Stimulated activated CD4-positive, alpha-beta T cell treated with anti-CD3 and anti-CD28 coated beads, Interleukin-2, amount 100 ng/mL, for 4 hours (primary cell): ENCODE measurements around the gene HEG1.

Source experiments
- DNase-seq: peaks from one replicate; pipeline ENCODE4 v3.0.0-alpha.2; 2020; ENCODE audit warnings: low read depth

Gene HEG1

GRCh38 chr3:124952282-124952855, 103.4 kb downstream of the HEG1 start:
- no peak for DNase-seq

- no peak for DNase-seq
Measured at GRCh38 chr3:124951511-124952281, 104.1 kb downstream of the HEG1 start.

GRCh38 chr3:124950026-124950425, 105.8 kb downstream of the HEG1 start:
- DNase-seq, result no peak

- no peak for DNase-seq
Measured at GRCh38 chr3:124942613-124943012, 113.2 kb downstream of the HEG1 start.

GRCh38 chr3:124941771-124942170, 114.0 kb downstream of the HEG1 start:
- DNase-seq, result no peak

- no peak for DNase-seq
Measured at GRCh38 chr3:124939661-124940060, 116.1 kb downstream of the HEG1 start.

GRCh38 chr3:124938896-124939295, 116.9 kb downstream of the HEG1 start:
- no peak for DNase-seq

- DNase-seq, result no peak
Measured at GRCh38 chr3:124937049-124937448, 118.7 kb downstream of the HEG1 start.

- no peak for DNase-seq
Measured at GRCh38 chr3:124935794-124936542, 119.8 kb downstream of the HEG1 start.

GRCh38 chr3:124935264-124935663, 120.5 kb downstream of the HEG1 start:
- no peak for DNase-seq

GRCh38 chr3:124934577-124934976, 121.2 kb downstream of the HEG1 start, which contains the start of gene MUC13:
TSS of gene MUC13 (minus strand) at chr3:124934751. CDS start at chr3:124934712, 39 bp downstream.
- no peak for DNase-seq

- peak; percentile 43 for DNase-seq
Measured at GRCh38 chr3:124928333-124929202, 127.2 kb downstream of the HEG1 start.

GRCh38 chr3:124927574-124928045, 128.2 kb downstream of the HEG1 start:
- DNase-seq, result no peak

- no peak for DNase-seq
Measured at GRCh38 chr3:124926426-124927101, 129.2 kb downstream of the HEG1 start.

GRCh38 chr3:124924741-124925140, 131.1 kb downstream of the HEG1 start:
- no peak for DNase-seq

- no peak for DNase-seq
Measured at GRCh38 chr3:124923833-124924232, 132.0 kb downstream of the HEG1 start.

GRCh38 chr3:124920718-124921117, 135.1 kb downstream of the HEG1 start:
- DNase-seq, result no peak

GRCh38 chr3:124919756-124920155, 136.0 kb downstream of the HEG1 start:
- DNase-seq, result no peak

- DNase-seq, result no peak
Measured at GRCh38 chr3:124918524-124918923, 137.3 kb downstream of the HEG1 start.

- DNase-seq, result no peak
Measured at GRCh38 chr3:124916837-124917409, 138.9 kb downstream of the HEG1 start.
